PC-9 (cell line): Measurements from ENCODE around the gene TNN. TPM values are rescaled to one million over a fixed set of nuclear protein-coding genes. Genes with fewer than 3 reads are reported as not detected.

Source experiments
- BruUV-seq: library from RNA; stranded (reverse); fragments of 400-500 nt; replicated peaks from 2 replicates; lab custom pipeline; 2021; lab: Mats Ljungman, UMichigan
- CTCF ChIA-PET: fragments of 300-600 bp; sonication (Branson Sonifier 250); formaldehyde crosslinking; loops from one replicate; lab custom pipeline; 2022; ENCODE audit warnings: antibody characterized with exemption; lab: Charles Lee
- POLR2A ChIA-PET: fragments of 300-600 bp; sonication (Branson Sonifier 250); formaldehyde crosslinking; loops from one replicate; lab custom pipeline; 2022; ENCODE audit warnings: antibody characterized with exemption; ENCODE audit not compliant: unreplicated experiment; lab: Charles Lee
- DNase-seq, 2 experiments: peaks; one replicate each; pipeline versions ENCODE4 v3.0.0 to v3.0.0-alpha.2; 2015 to 2022; ENCODE audit warnings: mixed read lengths in 1 of 2
- H2AFZ ChIP-seq: fragments of 200-600 bp; sonication (generic); 2 replicates; pipeline ENCODE4 v1.8.1; 2017; ENCODE audit warnings: antibody characterized with exemption
- H3F3A ChIP-seq: fragments of 200-600 bp; sonication (generic); 2 replicates; pipeline ENCODE4 v1.8.1; 2017; ENCODE audit warnings: antibody characterized with exemption, mild to moderate bottlenecking, low read depth; ENCODE audit not compliant: insufficient read depth
- H3K27ac ChIP-seq: fragments of 200-600 bp; sonication (generic); 2 replicates; pipeline ENCODE4 v1.6.1; 2016; ENCODE audit warnings: mixed run types
- H3K27me3 ChIP-seq: fragments of 200-600 bp; sonication (generic); 2 replicates; pipeline ENCODE4 v1.6.1; 2016; ENCODE audit warnings: low read depth, mixed run types; ENCODE audit not compliant: insufficient read depth
- H3K36me3 ChIP-seq: fragments of 200-600 bp; sonication (generic); 2 replicates; pipeline ENCODE4 v1.6.1; 2016; ENCODE audit warnings: low read depth, mixed run types
- H3K4me1 ChIP-seq: fragments of 200-600 bp; sonication (generic); replicated peaks from 2 replicates; pipeline ENCODE4 v1.6.1; 2016; ENCODE audit warnings: mixed run types; ENCODE audit not compliant: insufficient read depth
- H3K4me2 ChIP-seq: fragments of 200-600 bp; sonication (generic); 2 replicates; pipeline ENCODE4 v1.6.1; 2017; ENCODE audit warnings: mixed run types
- H3K4me3 ChIP-seq: fragments of 200-600 bp; sonication (generic); 2 replicates; pipeline ENCODE4 v1.6.1; 2016; ENCODE audit warnings: mixed run types
- H3K79me2 ChIP-seq: fragments of 200-600 bp; sonication (generic); 2 replicates; pipeline ENCODE4 v1.6.1; 2017; ENCODE audit warnings: low read depth, mixed run types
- H3K9me2 ChIP-seq: fragments of 200-600 bp; sonication (generic); 2 replicates; pipeline ENCODE4 v1.8.1; 2017; ENCODE audit warnings: mild to moderate bottlenecking; ENCODE audit not compliant: insufficient read depth
- H3K9me3 ChIP-seq: fragments of 200-600 bp; sonication (generic); 2 replicates; pipeline ENCODE4 v1.8.1; 2016; ENCODE audit warnings: low read depth; ENCODE audit not compliant: insufficient read depth
- H4K20me1 ChIP-seq: fragments of 200-600 bp; sonication (generic); 2 replicates; pipeline ENCODE4 v1.8.1; 2017; ENCODE audit not compliant: insufficient read depth
- CTCF ChIP-seq: fragments of 200-600 bp; sonication (generic); conservative IDR thresholded peaks from 2 replicates; pipeline ENCODE4 v1.6.1; 2017; ENCODE audit warnings: mixed run types, antibody characterized with exemption, mild to moderate bottlenecking, moderate library complexity
- EZH2 ChIP-seq: fragments of 200-600 bp; sonication (generic); IDR thresholded peaks from 2 replicates; pipeline ENCODE4 v1.8.0; 2017; ENCODE audit warnings: antibody characterized with exemption, low read depth
- intact Hi-C: fragments of 100-400 bp; cut with micrococcal nuclease; formaldehyde crosslinking; loops from one replicate; pipeline ENCODE4 v1.10.0; 2022; ENCODE audit not compliant: unreplicated experiment
- total RNA-seq: library from RNA; stranded (reverse); gene quantifications from 2 replicates; pipeline ENCODE4 v1.2.3, GENCODE V29; 2021

TNN gene
- total RNA-seq, 1 experiment from 2014 or later = not detected

- Histone ChIP-seq H3F3A (no peaks in the 10 kb centered on the region), H2AFZ (no peak overlapping the region), H3K36me3 (no peaks in the 10 kb centered on the region), H3K4me2 (no peak overlapping the region), H3K4me1 (peaks cover 13% of the 10 kb centered on the region; the same call in 1 of the 2 replicates), H3K79me2 (no peaks in the 10 kb centered on the region), H3K4me3 (no peak overlapping the region), H3K27ac (no peak overlapping the region), H3K27me3 (0 out of 2 replicates have a peak, but pooled peaks cover 3% of the 10 kb centered on the region), H4K20me1 (no peaks in the 10 kb centered on the region), H3K9me2 (no peaks in the 10 kb centered on the region), H3K9me3 (no peaks in the 10 kb centered on the region)
- intact Hi-C loops = loop anchor here (1.0 to 10.0 kb wide), 3 partner anchors 164 to 599 kb away; no protein-coding TSS in a partner anchor
- TF ChIP-seq EZH2 (no peak), CTCF (no peak)
- ChIA-PET POLR2A (no interaction called here), CTCF (interaction anchor here (0.6 to 1.4 kb wide), 6 partner anchors 35 to 165 kb away, joined by 3 to 6 read pairs (median 3); no protein-coding TSS in a partner anchor)
- BruUV-seq = no TSS peak
- no peak for DNase-seq
Observed at GRCh38 chr1:175155473-175155856, 87.8 kb downstream of the TNN start.

- peak in 1 of 2 experiments; percentile 52 for DNase-seq
- CTCF ChIA-PET = interaction anchor here (1.4 kb wide), 2 partner anchors 66 to 163 kb away, joined by 4 to 6 read pairs; no protein-coding TSS in a partner anchor
- Histone ChIP-seq H3K4me2 (no peak overlapping the region), H3K36me3 (no peaks in the 10 kb centered on the region), H3F3A (no peaks in the 10 kb centered on the region), H2AFZ (no peak overlapping the region), H3K9me3 (no peaks in the 10 kb centered on the region), H3K4me3 (no peak overlapping the region), H3K27ac (no peak overlapping the region), H4K20me1 (no peaks in the 10 kb centered on the region), H3K4me1 (0 out of 2 replicates have a peak, but pooled peaks cover 13% of the 10 kb centered on the region), H3K79me2 (no peaks in the 10 kb centered on the region), H3K27me3 (no peaks in the 10 kb centered on the region), H3K9me2 (no peaks in the 10 kb centered on the region)
- intact Hi-C loops = loop anchor here (1.0 to 10.0 kb wide), 3 partner anchors 163 to 599 kb away; no protein-coding TSS in a partner anchor
- POLR2A ChIA-PET = no interaction called here
- no peak for TF ChIP-seq CTCF
- TF ChIP-seq EZH2 = no peak
- BruUV-seq = no TSS peak
Observed at GRCh38 chr1:175155936-175156335, 88.3 kb downstream of the TNN start.

- H3K9me3 ChIP-seq = no peaks in the 10 kb centered on the region
- H2AFZ ChIP-seq = no peak overlapping the region
- no peak for DNase-seq
- BruUV-seq = no TSS peak
- no peak overlapping the region for H3K4me3 ChIP-seq
- no peaks in the 10 kb centered on the region for H3F3A ChIP-seq
- no peak for TF ChIP-seq EZH2
- TF ChIP-seq CTCF = no peak
- ChIA-PET POLR2A (no interaction called here), CTCF (interaction anchor here (0.9 kb wide), 1 partner anchor 64 kb away, joined by 5 read pairs; no protein-coding TSS in a partner anchor)
- no peak overlapping the region for H3K27ac ChIP-seq
- 0 out of 2 replicates have a peak, but pooled peaks cover 13% of the 10 kb centered on the region for H3K4me1 ChIP-seq
- no peaks in the 10 kb centered on the region for H3K9me2 ChIP-seq
- no peaks in the 10 kb centered on the region for H3K27me3 ChIP-seq
- intact Hi-C loops = loop anchor here (5.0 to 10.0 kb wide), 2 partner anchors 275 to 598 kb away; no protein-coding TSS in a partner anchor
- no peak overlapping the region for H3K4me2 ChIP-seq
- no peaks in the 10 kb centered on the region for H3K79me2 ChIP-seq
- H3K36me3 ChIP-seq = no peaks in the 10 kb centered on the region
- no peaks in the 10 kb centered on the region for H4K20me1 ChIP-seq
Observed at GRCh38 chr1:175157200-175157599, 89.6 kb downstream of the TNN start.
